HG03521 (cell line): ENCODE data around the gene RANBP17.

ENCODE experiments used
- ATAC-seq: cut with Tn5 transposase; IDR thresholded peaks from one replicate; pipeline ENCODE4 v1.9.1; 2021; ENCODE audit warnings: mild to moderate bottlenecking, moderate library complexity; ENCODE audit not compliant: unreplicated experiment

The RANBP17 gene

GRCh38 chr5:171080186-171080938, 218.5 kb downstream of the RANBP17 start:
- ATAC-seq, result no peak

- ATAC-seq, result no peak
Observed at GRCh38 chr5:171081319-171081718, 219.5 kb downstream of the RANBP17 start.

GRCh38 chr5:171092194-171092593, 230.4 kb downstream of the RANBP17 start:
- ATAC-seq, result no peak

- ATAC-seq, result no peak
Observed at GRCh38 chr5:171093598-171093997, 231.8 kb downstream of the RANBP17 start.

- ATAC-seq, result no peak
Observed at GRCh38 chr5:171094356-171094755, 232.5 kb downstream of the RANBP17 start.

- ATAC-seq, result no peak
Observed at GRCh38 chr5:171102877-171103610, 241.2 kb downstream of the RANBP17 start.

GRCh38 chr5:171107669-171108068, 245.9 kb downstream of the RANBP17 start:
- ATAC-seq, result no peak

GRCh38 chr5:171115519-171115918, 253.7 kb downstream of the RANBP17 start:
- no peak for ATAC-seq

DNA sequence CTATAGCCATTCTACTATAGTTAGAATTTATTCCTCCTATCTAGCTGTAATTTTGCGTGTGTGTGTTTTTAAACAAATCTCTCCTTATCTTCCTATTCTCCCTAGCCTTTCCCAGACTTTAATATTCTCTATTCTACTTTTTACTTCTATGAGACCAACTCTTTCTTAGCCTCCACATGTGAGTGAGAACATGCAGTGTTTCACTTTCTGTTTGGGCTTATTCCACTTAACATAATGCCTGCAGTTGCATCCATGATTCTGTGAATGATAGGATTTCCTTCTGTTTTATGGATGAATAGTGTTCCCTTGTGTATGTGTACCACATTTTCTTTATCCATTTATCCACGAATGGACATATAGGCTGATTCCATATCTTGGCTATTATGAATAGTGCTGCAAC, 254.9 kb downstream of the RANBP17 start:
- no peak for ATAC-seq

DNA sequence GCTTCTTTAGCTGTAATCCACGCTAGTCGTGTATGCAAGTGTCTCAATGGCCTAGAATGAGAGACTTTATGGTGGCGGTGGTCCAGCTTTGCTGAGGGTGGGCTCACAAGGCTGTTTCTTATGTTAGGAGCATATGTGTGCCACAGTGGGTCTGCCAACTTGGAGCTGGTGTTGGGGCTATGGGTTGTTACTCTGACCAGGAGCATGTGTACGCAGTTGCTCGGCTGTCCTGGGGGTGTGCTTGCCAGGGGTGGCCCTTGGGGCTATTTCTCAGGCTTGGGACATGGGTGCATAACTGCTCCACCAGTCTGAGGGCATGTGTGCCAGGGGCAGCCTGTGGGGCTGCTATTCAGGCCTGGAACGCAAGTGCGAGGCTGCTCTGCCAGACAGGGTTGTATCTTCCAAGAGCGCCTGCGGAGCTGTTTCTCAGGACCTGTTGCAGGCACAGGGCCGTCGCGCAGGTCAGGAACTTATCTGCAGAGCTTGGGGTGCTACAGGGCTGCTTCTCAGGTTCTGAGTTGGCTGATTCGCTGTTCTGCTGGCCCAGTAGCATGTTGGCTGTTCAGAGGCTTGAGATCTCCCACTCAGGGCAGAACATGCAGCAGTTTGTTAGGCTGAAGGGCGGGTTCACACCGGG, 259.3 kb downstream of the RANBP17 start:
- ATAC-seq, result no peak

DNA sequence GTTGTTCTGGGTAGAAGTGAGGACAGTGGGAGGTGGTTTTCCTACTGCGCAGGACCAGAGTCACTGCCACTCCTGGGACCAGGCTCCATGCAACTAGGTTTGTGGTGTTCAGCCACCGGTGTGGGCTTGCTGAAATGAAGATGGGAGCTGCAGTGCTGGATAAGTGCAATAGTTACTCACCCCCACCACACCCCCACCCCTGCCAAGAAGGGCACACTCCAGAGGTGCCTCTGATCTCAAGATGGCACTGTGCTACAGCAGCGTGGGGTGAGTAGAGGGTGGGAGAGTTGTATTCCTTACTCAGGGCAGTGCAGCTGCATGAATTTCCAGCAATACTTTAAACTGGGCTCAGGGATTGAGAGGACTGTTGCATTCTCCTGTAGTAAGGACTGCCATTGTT, 259.8 kb downstream of the RANBP17 start:
- ATAC-seq, result no peak

DNA sequence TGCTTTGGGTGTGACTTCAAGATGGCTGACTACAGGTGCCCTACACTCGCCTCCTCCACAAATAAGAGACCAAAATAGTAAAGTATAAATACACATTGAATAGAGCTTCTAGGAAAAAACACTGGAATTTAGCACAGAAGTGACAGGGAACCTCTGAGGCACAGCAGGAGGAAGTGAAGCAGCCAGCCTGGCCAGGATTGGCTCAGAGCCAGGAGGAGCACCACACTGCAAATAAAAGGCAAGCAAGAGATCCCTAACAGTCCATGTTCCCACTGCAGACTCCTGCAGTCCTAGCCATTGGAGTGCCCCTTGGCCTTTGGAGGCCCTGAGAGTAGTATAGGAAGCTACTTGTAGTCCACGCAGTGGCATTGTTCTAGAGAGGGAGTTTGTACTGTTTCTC, 260.6 kb downstream of the RANBP17 start:
- ATAC-seq, result no peak

- no peak for ATAC-seq
Observed at GRCh38 chr5:171123417-171123816, 261.6 kb downstream of the RANBP17 start.

GRCh38 chr5:171127314-171127713, 265.5 kb downstream of the RANBP17 start:
- ATAC-seq, result no peak

- ATAC-seq, result no peak
Observed at GRCh38 chr5:171128136-171128535, 266.3 kb downstream of the RANBP17 start.

DNA sequence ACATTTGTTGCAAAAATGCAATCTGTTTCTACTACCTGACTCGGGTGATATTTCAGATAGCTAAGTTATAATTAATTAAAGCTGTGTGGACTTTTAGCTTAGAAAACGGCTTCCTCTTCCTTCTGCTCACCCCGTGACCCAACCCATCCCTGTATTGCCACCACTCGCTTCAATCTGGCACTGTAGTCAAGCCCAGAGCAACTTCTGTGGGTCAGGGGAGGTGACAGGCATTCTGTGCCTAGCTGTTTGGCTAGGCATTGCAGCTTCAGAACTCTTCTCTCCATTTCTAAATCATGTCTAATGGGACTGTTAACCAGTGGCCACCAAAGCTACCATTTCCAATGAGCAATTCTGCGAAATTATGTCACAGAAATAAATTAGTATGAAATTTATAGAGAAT, 267.5 kb downstream of the RANBP17 start:
- ATAC-seq, result no peak

DNA sequence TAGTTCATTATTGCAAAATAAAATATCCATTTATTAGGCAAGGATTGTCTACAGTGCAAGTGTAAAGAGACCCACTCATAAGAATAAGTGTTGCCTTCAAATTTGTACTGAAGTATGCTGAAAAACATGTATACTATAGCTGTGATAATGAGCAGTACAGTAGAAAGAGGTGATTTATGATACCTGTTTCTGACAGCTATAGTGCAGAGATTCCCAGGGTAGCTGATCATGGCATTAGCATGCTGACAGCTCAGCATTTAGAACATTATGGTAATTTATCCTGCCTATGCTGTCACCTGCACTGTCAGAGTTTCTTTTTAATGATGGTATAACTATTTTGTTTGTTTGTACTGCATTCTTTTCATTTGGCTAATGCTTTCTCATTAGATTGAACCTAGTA, 269.7 kb downstream of the RANBP17 start:
- no peak for ATAC-seq

GRCh38 chr5:171137768-171138525, 276.1 kb downstream of the RANBP17 start:
- ATAC-seq, result no peak

- ATAC-seq, result no peak
Observed at GRCh38 chr5:171139227-171139626, 277.4 kb downstream of the RANBP17 start.

GRCh38 chr5:171142617-171143016, 280.8 kb downstream of the RANBP17 start:
- ATAC-seq, result no peak

- ATAC-seq, result no peak
Observed at GRCh38 chr5:171143171-171143570, 281.4 kb downstream of the RANBP17 start.
